Astrocyte (in vitro differentiated cells and primary cell): ENCODE data around the gene RPH3AL. TPM values are rescaled to one million over a fixed set of nuclear protein-coding genes. Genes with fewer than 3 reads are reported as not detected.

Experiments used
- DNase-seq: peaks from one replicate; pipeline ENCODE4 v3.0.0-alpha.2; 2010; ENCODE audit warnings: low read depth
- FAIRE-seq: peaks from 2 replicates; lab custom pipeline; 2011; peaks lifted over from hg19 to GRCh38; lab: Jason Lieb, UNC
- H2AFZ ChIP-seq: 2 replicates; pipeline ENCODE4 v1.6.0; 2012; ENCODE audit warnings: low read depth, low read length, inconsistent platforms
- H3K27ac ChIP-seq: 2 replicates; pipeline ENCODE4 v1.5.1; 2011; ENCODE audit warnings: low read depth, low read length, inconsistent platforms
- H3K27me3 ChIP-seq: 2 replicates; pipeline ENCODE4 v1.6.0; 2011; ENCODE audit warnings: low read length, inconsistent platforms; ENCODE audit not compliant: insufficient read depth
- H3K36me3 ChIP-seq: 2 replicates; pipeline ENCODE4 v1.5.1; 2011; ENCODE audit warnings: low read length, inconsistent platforms; ENCODE audit not compliant: insufficient read depth
- H3K4me1 ChIP-seq: 2 replicates; pipeline ENCODE4 v1.5.1; 2011; ENCODE audit warnings: low read length, inconsistent platforms; ENCODE audit not compliant: insufficient read depth
- H3K4me2 ChIP-seq: 2 replicates; pipeline ENCODE4 v1.6.0; 2012; ENCODE audit warnings: low read length, inconsistent platforms
- H3K4me3 ChIP-seq: 2 replicates; pipeline ENCODE4 v1.5.1; 2011; ENCODE audit warnings: low read depth, mild to moderate bottlenecking, low read length, inconsistent platforms; ENCODE audit not compliant: insufficient read depth
- H3K79me2 ChIP-seq: 2 replicates; pipeline ENCODE4 v1.6.0; 2012; ENCODE audit warnings: mild to moderate bottlenecking, low read length, inconsistent platforms; ENCODE audit not compliant: insufficient read depth
- H3K9ac ChIP-seq: 2 replicates; pipeline ENCODE4 v1.6.0; 2012; ENCODE audit warnings: mild to moderate bottlenecking, low read length, inconsistent platforms
- H3K9me3 ChIP-seq: 2 replicates; pipeline ENCODE4 v1.5.1; 2012; ENCODE audit warnings: low read depth, mild to moderate bottlenecking, low read length, inconsistent platforms; ENCODE audit not compliant: insufficient read depth
- H4K20me1 ChIP-seq: 2 replicates; pipeline ENCODE4 v1.6.0; 2012; ENCODE audit warnings: low read length, inconsistent platforms; ENCODE audit not compliant: insufficient read depth
- H3K27ac Mint-ChIP-seq: one replicate; pipeline ENCODE4 v1.8.0; 2021; ENCODE audit warnings: mild to moderate bottlenecking, mixed read lengths; ENCODE audit not compliant: unreplicated experiment
- H3K27me3 Mint-ChIP-seq: one replicate; pipeline ENCODE4 v1.8.0; 2021; ENCODE audit warnings: low read depth, mixed read lengths; ENCODE audit not compliant: unreplicated experiment
- H3K36me3 Mint-ChIP-seq: one replicate; pipeline ENCODE4 v1.8.0; 2021; ENCODE audit warnings: low read depth, mixed read lengths; ENCODE audit not compliant: unreplicated experiment
- H3K4me1 Mint-ChIP-seq: one replicate; pipeline ENCODE4 v1.8.0; 2021; ENCODE audit warnings: low read depth, mixed read lengths; ENCODE audit not compliant: unreplicated experiment
- H3K4me3 Mint-ChIP-seq: one replicate; pipeline ENCODE4 v1.8.0; 2021; ENCODE audit warnings: mild to moderate bottlenecking, moderate library complexity, mixed read lengths; ENCODE audit not compliant: unreplicated experiment
- H3K9me3 Mint-ChIP-seq: one replicate; pipeline ENCODE4 v1.8.0; 2021; ENCODE audit warnings: mild to moderate bottlenecking, mixed read lengths; ENCODE audit not compliant: unreplicated experiment
- CTCF ChIP-seq: IDR thresholded peaks from 2 replicates; pipeline ENCODE4 v1.5.1; 2011; ENCODE audit warnings: low read depth, mild to moderate bottlenecking, inconsistent platforms, low read length, moderate library complexity; ENCODE audit not compliant: insufficient read depth
- EZH2 ChIP-seq: IDR thresholded peaks from 2 replicates; pipeline ENCODE4 v1.6.1; 2012; ENCODE audit warnings: mild to moderate bottlenecking, low read length, inconsistent platforms; ENCODE audit not compliant: insufficient read depth
- total RNA-seq: library from RNA; stranded (reverse); gene quantifications from 2 replicates; pipeline ENCODE4 v1.2.1, GENCODE V29; 2021

RPH3AL gene
- total RNA-seq, 1 donor from 2014 or later = 3.7 TPM

GRCh38 chr17:266219-266618, 86.4 kb downstream of the RPH3AL start:
- Mint-ChIP-seq H3K4me3 (no peak overlapping the region), H3K27ac (no peak overlapping the region), H3K36me3 (peaks cover 5% of the 10 kb centered on the region), H3K4me1 (peaks cover 8% of the 10 kb centered on the region), H3K9me3 (peaks cover 17% of the 10 kb centered on the region), H3K27me3 (peaks cover 17% of the 10 kb centered on the region)
- Histone ChIP-seq H3K4me2 (no peak overlapping the region), H2AFZ (no peak overlapping the region), H3K36me3 (no peaks in the 10 kb centered on the region), H3K9ac (no peak overlapping the region), H3K4me1 (no peaks in the 10 kb centered on the region), H3K27ac (no peak overlapping the region), H3K9me3 (no peaks in the 10 kb centered on the region), H3K27me3 (peaks cover 25% of the 10 kb centered on the region), H4K20me1 (no peaks in the 10 kb centered on the region), H3K79me2 (no peaks in the 10 kb centered on the region), H3K4me3 (no peak overlapping the region)
- TF ChIP-seq EZH2 = no peak
- no peak for TF ChIP-seq CTCF
- no peak for DNase-seq
- no peak for FAIRE-seq

- Histone ChIP-seq H3K4me2 (no peak overlapping the region), H3K79me2 (no peaks in the 10 kb centered on the region), H3K36me3 (no peaks in the 10 kb centered on the region), H3K27ac (no peak overlapping the region), H3K4me3 (no peak overlapping the region), H4K20me1 (no peaks in the 10 kb centered on the region), H3K9me3 (no peaks in the 10 kb centered on the region), H3K27me3 (peaks cover 25% of the 10 kb centered on the region), H3K9ac (no peak overlapping the region), H3K4me1 (no peaks in the 10 kb centered on the region), H2AFZ (no peak overlapping the region)
- no peak for DNase-seq
- TF ChIP-seq EZH2 = no peak
- no peak for TF ChIP-seq CTCF
- H3K27ac Mint-ChIP-seq = no peak overlapping the region
- peaks cover 16% of the 10 kb centered on the region for H3K9me3 Mint-ChIP-seq
- H3K36me3 Mint-ChIP-seq = peaks cover 5% of the 10 kb centered on the region
- H3K4me1 Mint-ChIP-seq = peaks cover 8% of the 10 kb centered on the region
- no peak overlapping the region for H3K4me3 Mint-ChIP-seq
- H3K27me3 Mint-ChIP-seq = peaks cover 21% of the 10 kb centered on the region
- no peak for FAIRE-seq
Observed at GRCh38 chr17:265718-266117, 86.9 kb downstream of the RPH3AL start.

DNA sequence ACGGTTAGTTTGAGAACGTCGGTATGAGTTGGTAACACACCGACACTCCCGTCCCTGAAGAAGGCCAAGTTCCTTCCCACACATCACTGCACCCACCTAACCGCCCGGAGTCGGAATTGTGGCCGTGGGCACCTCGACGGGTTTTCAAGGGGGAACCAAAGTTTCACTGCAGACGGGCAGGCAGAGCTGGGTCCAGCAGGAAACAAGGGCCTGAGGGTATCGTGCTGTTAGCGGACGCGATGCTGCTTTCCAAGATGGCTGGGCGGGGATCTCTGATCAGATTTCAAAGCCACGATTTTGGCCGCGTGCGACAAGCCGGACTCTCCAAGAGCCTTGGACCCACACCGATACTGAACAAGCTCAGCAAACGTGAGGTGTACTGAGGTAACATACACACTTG, 88.8 kb downstream of the RPH3AL start:
- H3K27ac ChIP-seq = no peak overlapping the region
- no peaks in the 10 kb centered on the region for H3K9me3 ChIP-seq
- TF ChIP-seq CTCF (no peak), EZH2 (no peak)
- no peak for DNase-seq
- H3K27me3 Mint-ChIP-seq = peaks cover 36% of the 10 kb centered on the region
- H3K4me3 ChIP-seq = no peak overlapping the region
- H3K4me1 Mint-ChIP-seq = peaks cover 8% of the 10 kb centered on the region
- no peak overlapping the region for H3K9ac ChIP-seq
- H3K36me3 ChIP-seq = no peaks in the 10 kb centered on the region
- peaks cover 31% of the 10 kb centered on the region for H3K27me3 ChIP-seq
- H3K4me1 ChIP-seq = no peaks in the 10 kb centered on the region
- H3K4me3 Mint-ChIP-seq = no peak overlapping the region
- no peaks in the 10 kb centered on the region for H3K79me2 ChIP-seq
- no peak overlapping the region for H3K4me2 ChIP-seq
- no peaks in the 10 kb centered on the region for H4K20me1 ChIP-seq
- H2AFZ ChIP-seq = no peak overlapping the region
- H3K36me3 Mint-ChIP-seq = peaks cover 5% of the 10 kb centered on the region
- FAIRE-seq = no peak
- no peak overlapping the region for H3K27ac Mint-ChIP-seq
- peaks cover 16% of the 10 kb centered on the region for H3K9me3 Mint-ChIP-seq
